WERI-Rb-1 (cell line): Measurements from ENCODE around the gene CCNT2.

ENCODE experiments used
- DNase-seq: peaks from one replicate; pipeline ENCODE4 v3.0.0-alpha.2; 2020
- H3K27ac ChIP-seq: fragments of 250-450 bp; sonication (Bioruptor Pico); 2 replicates; pipeline ENCODE4 v1.5.1; 2020; ENCODE audit warnings: mild to moderate bottlenecking, moderate library complexity
- H3K27me3 ChIP-seq: fragments of 250-450 bp; sonication (Bioruptor Pico); 2 replicates; pipeline ENCODE4 v1.5.1; 2021; ENCODE audit warnings: mild to moderate bottlenecking, low read depth, moderate library complexity; ENCODE audit not compliant: insufficient read depth, severe bottlenecking
- H3K36me3 ChIP-seq: fragments of 250-450 bp; sonication (Bioruptor Pico); 2 replicates; pipeline ENCODE4 v1.5.1; 2020; ENCODE audit warnings: mild to moderate bottlenecking, moderate library complexity
- H3K4me3 ChIP-seq: 2 replicates; pipeline ENCODE4 v1.5.1; 2011; ENCODE audit warnings: low read depth, mild to moderate bottlenecking, control low read depth, low read length
- H3K9me3 ChIP-seq: fragments of 250-450 bp; sonication (Bioruptor Pico); 2 replicates; pipeline ENCODE4 v1.5.1; 2021; ENCODE audit warnings: mild to moderate bottlenecking, moderate library complexity; ENCODE audit not compliant: severe bottlenecking
- TF ChIP-seq, protein P1 (sequence below): IDR thresholded peaks from 2 replicates; pipeline ENCODE4 v1.5.1; 2011; ENCODE audit warnings: low read depth, mild to moderate bottlenecking, control low read depth, inconsistent platforms, low read length

The CCNT2 gene

DNA sequence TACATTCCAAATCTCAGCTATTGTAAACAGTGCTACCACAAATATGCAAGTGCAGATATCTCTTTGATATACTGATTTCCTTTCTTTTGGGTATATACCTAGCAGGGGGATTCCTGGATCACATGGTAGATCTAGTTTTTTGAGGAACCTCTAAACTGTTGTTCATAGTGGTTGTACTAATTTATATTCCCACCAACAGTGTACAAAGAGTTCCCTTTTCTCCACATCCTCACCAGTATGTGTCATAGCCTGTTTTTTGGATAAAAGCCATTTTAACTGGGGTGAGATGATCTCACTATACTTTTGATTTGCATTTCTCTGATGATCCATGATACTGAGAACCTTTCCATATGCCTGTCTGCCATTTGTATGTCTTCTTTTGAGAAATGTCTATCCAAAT is 6.3 kb upstream of the CCNT2 start:
- TF ChIP-seq, protein P1, sequence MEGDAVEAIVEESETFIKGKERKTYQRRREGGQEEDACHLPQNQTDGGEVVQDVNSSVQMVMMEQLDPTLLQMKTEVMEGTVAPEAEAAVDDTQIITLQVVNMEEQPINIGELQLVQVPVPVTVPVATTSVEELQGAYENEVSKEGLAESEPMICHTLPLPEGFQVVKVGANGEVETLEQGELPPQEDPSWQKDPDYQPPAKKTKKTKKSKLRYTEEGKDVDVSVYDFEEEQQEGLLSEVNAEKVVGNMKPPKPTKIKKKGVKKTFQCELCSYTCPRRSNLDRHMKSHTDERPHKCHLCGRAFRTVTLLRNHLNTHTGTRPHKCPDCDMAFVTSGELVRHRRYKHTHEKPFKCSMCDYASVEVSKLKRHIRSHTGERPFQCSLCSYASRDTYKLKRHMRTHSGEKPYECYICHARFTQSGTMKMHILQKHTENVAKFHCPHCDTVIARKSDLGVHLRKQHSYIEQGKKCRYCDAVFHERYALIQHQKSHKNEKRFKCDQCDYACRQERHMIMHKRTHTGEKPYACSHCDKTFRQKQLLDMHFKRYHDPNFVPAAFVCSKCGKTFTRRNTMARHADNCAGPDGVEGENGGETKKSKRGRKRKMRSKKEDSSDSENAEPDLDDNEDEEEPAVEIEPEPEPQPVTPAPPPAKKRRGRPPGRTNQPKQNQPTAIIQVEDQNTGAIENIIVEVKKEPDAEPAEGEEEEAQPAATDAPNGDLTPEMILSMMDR: no peak
- no peaks in the 10 kb centered on the region for H3K27me3 ChIP-seq
- H3K4me3 ChIP-seq: no peak overlapping the region
- DNase-seq: no peak
- H3K27ac ChIP-seq: no peak overlapping the region
- H3K9me3 ChIP-seq: no peaks in the 10 kb centered on the region
- no peaks in the 10 kb centered on the region for H3K36me3 ChIP-seq

DNA sequence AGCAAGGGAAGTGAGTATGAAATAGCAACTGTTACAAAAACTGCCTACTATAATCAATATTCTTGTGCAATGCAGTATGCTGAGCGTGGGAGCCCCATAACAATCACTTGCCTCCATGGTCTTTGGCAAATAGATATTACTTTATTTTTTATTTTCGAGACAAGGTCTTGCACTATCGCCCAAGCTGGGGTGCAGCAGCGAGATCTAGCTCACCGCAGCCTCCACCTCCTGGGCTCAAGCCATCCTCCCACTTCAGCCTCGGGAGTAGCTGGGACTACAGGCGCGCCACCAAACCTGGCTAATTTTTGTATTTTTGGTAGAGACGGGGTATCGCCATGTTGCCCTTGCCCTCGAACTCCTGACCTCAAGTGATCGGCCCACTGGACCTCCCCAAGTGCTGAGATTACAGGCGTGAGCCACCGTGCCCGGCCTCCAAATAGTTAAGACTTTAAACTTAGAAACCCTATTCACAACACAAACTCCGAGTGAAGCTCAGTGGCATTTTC is 1.2 kb upstream of the CCNT2 start:
- no peaks in the 10 kb centered on the region for H3K27me3 ChIP-seq
- peaks cover 28% of the 10 kb centered on the region for H3K36me3 ChIP-seq
- no peak for DNase-seq
- peak overlapping the region; percentile 83 for H3K4me3 ChIP-seq
- TF ChIP-seq, protein P1: no peak
- H3K27ac ChIP-seq: peak overlapping the region; percentile 99
- no peaks in the 10 kb centered on the region for H3K9me3 ChIP-seq

DNA sequence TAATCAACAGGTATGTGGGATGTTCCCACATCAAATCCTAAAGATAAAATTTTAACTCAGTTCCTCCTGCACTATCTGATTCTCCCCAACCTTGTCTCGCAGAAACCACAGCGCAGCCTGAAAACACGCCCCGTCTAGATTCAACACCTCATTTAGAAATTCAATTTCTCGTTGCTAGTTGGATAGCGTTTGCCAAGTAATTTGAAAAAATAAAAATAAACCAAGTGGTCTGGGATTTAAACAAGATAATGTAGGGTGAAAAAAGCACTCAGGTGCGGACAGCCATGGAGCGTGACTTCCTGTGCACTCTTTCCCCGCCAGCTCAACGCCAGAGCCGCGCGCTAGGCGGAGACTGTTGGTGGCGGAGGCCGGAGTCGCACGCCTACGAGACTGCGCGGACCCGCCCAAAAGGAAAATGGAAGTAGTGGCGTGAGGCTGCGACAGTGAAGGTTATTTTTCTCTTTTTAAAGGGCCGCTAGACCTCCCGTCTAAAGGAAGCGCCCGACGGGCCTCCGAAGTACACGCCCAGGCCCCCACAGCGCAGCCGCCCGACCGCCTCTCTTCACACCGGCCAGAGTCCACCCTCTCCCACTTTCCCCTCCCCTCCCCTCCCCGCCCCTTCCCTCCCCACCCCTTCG is 615 bp upstream of the CCNT2 start:
- H3K9me3 ChIP-seq: no peaks in the 10 kb centered on the region
- H3K36me3 ChIP-seq: peaks cover 33% of the 10 kb centered on the region
- TF ChIP-seq, protein P1: peak; percentile 31; the same call in 1 of the 2 replicates
- DNase-seq: no peak
- peak overlapping the region; percentile 83 for H3K4me3 ChIP-seq
- H3K27ac ChIP-seq: peak overlapping the region; percentile 99
- no peaks in the 10 kb centered on the region for H3K27me3 ChIP-seq

DNA sequence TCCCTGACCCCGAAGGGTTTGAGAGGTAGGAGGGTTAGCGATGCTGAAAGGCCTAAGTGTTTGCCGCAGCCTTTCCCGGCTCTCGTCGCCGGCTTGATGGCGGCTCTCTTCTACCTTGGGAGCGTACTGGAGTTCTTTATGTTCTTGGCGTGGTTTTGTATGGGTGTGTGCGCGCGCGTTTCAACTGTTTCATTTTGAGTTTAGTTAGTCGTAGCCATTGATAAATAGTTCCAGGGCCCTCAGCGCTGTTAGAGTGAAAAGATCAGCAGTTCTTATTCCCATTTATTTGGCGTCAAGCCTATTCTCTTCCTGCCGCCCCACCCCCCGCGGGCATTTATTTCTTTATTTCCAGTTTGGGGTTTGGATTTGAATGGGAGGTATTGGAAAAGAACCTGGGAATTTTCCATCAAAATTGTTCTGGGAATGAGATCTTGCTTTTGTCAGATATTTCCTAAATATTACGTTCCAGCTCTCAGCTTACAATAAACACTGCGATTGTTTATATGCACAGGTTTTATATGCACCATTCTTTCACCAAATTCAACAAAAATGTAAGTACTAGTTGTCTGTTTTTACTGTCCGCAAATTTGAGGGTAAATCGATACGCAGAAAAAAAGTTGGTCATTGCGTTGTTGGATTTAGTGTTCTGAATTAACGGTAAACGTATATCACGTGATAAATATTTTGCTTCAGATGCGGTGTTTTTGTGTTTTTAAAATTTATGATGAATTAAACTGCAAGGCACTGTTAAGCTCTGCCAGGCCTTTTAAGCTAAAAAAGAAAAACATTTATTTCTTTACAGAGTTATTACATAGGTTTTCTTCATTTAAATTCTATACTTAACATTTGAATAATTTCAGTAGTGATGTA is 954 bp downstream of the CCNT2 start:
- Histone ChIP-seq H3K36me3 (peaks cover 37% of the 10 kb centered on the region), H3K27me3 (no peaks in the 10 kb centered on the region), H3K4me3 (peak overlapping the region; percentile 78), H3K9me3 (no peaks in the 10 kb centered on the region), H3K27ac (peak overlapping the region; percentile 99)
- DNase-seq: no peak
- TF ChIP-seq, protein P1: no peak

DNA sequence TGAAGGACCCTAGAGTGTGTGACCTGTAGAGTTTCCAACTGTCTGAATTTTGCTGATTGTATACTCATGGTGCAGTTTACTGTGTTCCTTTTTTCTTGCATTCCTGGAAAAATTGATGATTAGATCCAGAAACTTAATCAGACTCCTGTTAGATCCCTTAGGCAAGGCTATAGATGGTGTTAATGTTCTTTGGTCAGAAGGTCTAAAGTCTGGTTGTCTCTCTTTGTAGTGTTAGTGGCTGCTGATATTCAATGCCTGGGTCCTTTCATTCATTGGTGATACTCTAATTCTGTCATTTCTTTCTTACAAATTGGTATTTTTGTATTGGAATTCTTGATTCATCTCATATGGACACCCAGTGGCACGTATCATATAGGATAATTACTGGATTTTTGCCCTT is 6.3 kb downstream of the CCNT2 start:
- H3K4me3 ChIP-seq: no peak overlapping the region
- no peaks in the 10 kb centered on the region for H3K9me3 ChIP-seq
- TF ChIP-seq, protein P1: no peak
- no peak overlapping the region for H3K27ac ChIP-seq
- DNase-seq: no peak
- H3K36me3 ChIP-seq: peaks cover 43% of the 10 kb centered on the region
- no peaks in the 10 kb centered on the region for H3K27me3 ChIP-seq
